SK-N-SH (cell line): ENCODE measurements around the gene H6PD. TPM values are rescaled to one million over a fixed set of nuclear protein-coding genes. Genes with fewer than 3 reads are reported as not detected.

Experiments
- CTCF ChIA-PET: fragments of 300-600, 350-600 bp; formaldehyde crosslinking; extraction: SDS; loops from one replicate; lab custom pipeline; 2021; lab: Yijun Ruan, JAX
- POLR2A ChIA-PET: fragments of 350-600 bp; sonication (Branson Sonifier 250); formaldehyde crosslinking; extraction: SDS; loops from one replicate; lab custom pipeline; 2020; ENCODE audit warnings: antibody characterized with exemption, inconsistent platforms; lab: Yijun Ruan, JAX
- DNase-seq: peaks from one replicate; pipeline ENCODE4 v3.0.0; 2012
- H2AFZ ChIP-seq: fragments of 200-600 bp; sonication (generic); 2 replicates; pipeline ENCODE4 v1.8.1; 2016; ENCODE audit warnings: antibody characterized with exemption, mild to moderate bottlenecking, low read depth
- H3F3A ChIP-seq: fragments of 200-600 bp; sonication (generic); replicated peaks from 2 replicates; pipeline ENCODE3; 2016; ENCODE audit warnings: antibody characterized with exemption, mild to moderate bottlenecking; ENCODE audit not compliant: insufficient read depth
- H3K27ac ChIP-seq, 2 experiments: fragments of 200-500 bp in 1 of 2; fragments of 200-600 bp in 1 of 2; sonication (Bioruptor generic) in 1 of 2; sonication (generic), shearing (Covaris generic) in 1 of 2; 2 replicates each; pipeline versions ENCODE4 v1.5.1 to v1.6.1; 2014 to 2016; ENCODE audit warnings: low read depth in 2 of 2, inconsistent platforms in 1 of 2, low read length in 1 of 2, mild to moderate bottlenecking in 1 of 2, mixed read lengths in 1 of 2
- H3K27me3 ChIP-seq: fragments of 200-600 bp; sonication (generic), shearing (Covaris generic); 2 replicates; pipeline ENCODE4 v1.6.1; 2016; ENCODE audit warnings: mixed run types; ENCODE audit not compliant: insufficient read depth
- H3K36me3 ChIP-seq, 2 experiments: fragments of 200-500 bp in 1 of 2; fragments of 200-600 bp in 1 of 2; sonication (Bioruptor generic) in 1 of 2; sonication (generic) in 1 of 2; replicated peaks in 1 of 2; 2 replicates each; pipeline versions ENCODE3 to v1.5.1; 2014 to 2016; ENCODE audit warnings: low read length in 1 of 2, mild to moderate bottlenecking in 1 of 2; ENCODE audit not compliant: insufficient read depth in 2 of 2, control insufficient read depth in 1 of 2
- H3K4me1 ChIP-seq, 2 experiments: fragments of 200-500 bp in 1 of 2; fragments of 200-600 bp in 1 of 2; sonication (Bioruptor generic) in 1 of 2; sonication (generic), shearing (Covaris generic) in 1 of 2; 2 replicates each; pipeline versions ENCODE4 v1.5.1 to v1.6.1; 2014 to 2016; ENCODE audit warnings: low read depth in 1 of 2, low read length in 1 of 2, mixed run types in 1 of 2; ENCODE audit not compliant: insufficient read depth in 2 of 2, control insufficient read depth in 1 of 2
- H3K4me2 ChIP-seq: fragments of 200-600 bp; sonication (generic), shearing (Covaris generic); 2 replicates; pipeline ENCODE4 v1.6.1; 2017; ENCODE audit warnings: mixed run types
- H3K4me3 ChIP-seq, 2 experiments: fragments of 200-500 bp in 1 of 2; fragments of 200-600 bp in 1 of 2; sonication (Bioruptor generic) in 1 of 2; sonication (generic), shearing (Covaris generic) in 1 of 2; 2 replicates each; pipeline versions ENCODE4 v1.5.1 to v1.8.1; 2014 to 2016; ENCODE audit warnings: low read depth in 2 of 2, inconsistent platforms in 1 of 2, low read length in 1 of 2, mild to moderate bottlenecking in 1 of 2, mixed read lengths in 1 of 2, moderate library complexity in 1 of 2
- H3K79me2 ChIP-seq: fragments of 200-600 bp; sonication (generic); 2 replicates; pipeline ENCODE4 v1.8.1; 2017; ENCODE audit warnings: mild to moderate bottlenecking; ENCODE audit not compliant: insufficient read depth
- H3K9ac ChIP-seq: fragments of 200-600 bp; sonication (generic); 2 replicates; pipeline ENCODE4 v1.6.1; 2017; ENCODE audit warnings: mixed run types
- H3K9me2 ChIP-seq: fragments of 200-600 bp; sonication (generic); 2 replicates; pipeline ENCODE4 v1.6.1; 2017; ENCODE audit warnings: mixed run types
- H3K9me3 ChIP-seq: fragments of 200-600 bp; sonication (generic); 2 replicates; pipeline ENCODE4 v1.6.1; 2017; ENCODE audit warnings: mixed run types, mild to moderate bottlenecking, moderate library complexity
- H4K20me1 ChIP-seq: fragments of 200-600 bp; sonication (generic); 2 replicates; pipeline ENCODE4 v1.6.1; 2017; ENCODE audit warnings: mild to moderate bottlenecking, mixed run types; ENCODE audit not compliant: insufficient read depth
- ELF1 ChIP-seq: IDR thresholded peaks from 2 replicates; pipeline ENCODE4 v1.4.0; 2012
- EZH2phosphoT487 ChIP-seq: fragments of 200-600 bp; sonication (generic); IDR thresholded peaks from 2 replicates; pipeline ENCODE4 v1.6.1; 2017; ENCODE audit warnings: low read depth, mixed run types, mild to moderate bottlenecking, antibody characterized with exemption, moderate library complexity, borderline replicate concordance
- FOXJ3 ChIP-seq: sonication (generic); formaldehyde crosslinking; IDR thresholded peaks from 2 replicates; pipeline ENCODE4 v1.5.1; 2020; ENCODE audit warnings: mild to moderate bottlenecking, missing genetic modification reagents
- FOXM1 ChIP-seq: IDR thresholded peaks from 2 replicates; pipeline ENCODE4 v1.4.0; 2012; ENCODE audit warnings: low read depth, mild to moderate bottlenecking
- GABPA ChIP-seq: IDR thresholded peaks from 2 replicates; pipeline ENCODE4 v1.4.0; 2012; ENCODE audit warnings: low read depth, mild to moderate bottlenecking
- IRF3 ChIP-seq: fragments of 150-350 bp; IDR thresholded peaks from 2 replicates; pipeline ENCODE4 v1.6.1; 2016; ENCODE audit warnings: mild to moderate bottlenecking, low read depth, low read length
- JUND ChIP-seq: IDR thresholded peaks from 2 replicates; pipeline ENCODE4 v1.4.0; 2012
- MEF2A ChIP-seq: IDR thresholded peaks from 2 replicates; pipeline ENCODE4 v1.4.0; 2012; ENCODE audit warnings: low read depth, borderline replicate concordance
- NFIC ChIP-seq: IDR thresholded peaks from 2 replicates; pipeline ENCODE4 v1.4.0; 2012; ENCODE audit warnings: borderline replicate concordance
- PBX3 ChIP-seq: IDR thresholded peaks from 2 replicates; pipeline ENCODE4; 2012
- POLR2AphosphoS5 ChIP-seq: IDR thresholded peaks from 2 replicates; pipeline ENCODE4 v1.6.1; 2012; ENCODE audit warnings: low read depth, low read length
- RCOR1 ChIP-seq: fragments of 150-350 bp; IDR thresholded peaks from 2 replicates; pipeline ENCODE4 v1.6.1; 2017; ENCODE audit warnings: antibody characterized with exemption, low read length
- SMC3 ChIP-seq: IDR thresholded peaks from 2 replicates; pipeline ENCODE4 v1.6.1; 2012; ENCODE audit warnings: low read depth, low read length, improper control_type of control experiment
- TAF1 ChIP-seq: IDR thresholded peaks from 2 replicates; pipeline ENCODE4 v1.6.1; 2012; ENCODE audit warnings: low read depth, mild to moderate bottlenecking, low read length, moderate library complexity, borderline replicate concordance
- TCF12 ChIP-seq: IDR thresholded peaks from 2 replicates; pipeline ENCODE4 v1.4.0; 2012
- USF1 ChIP-seq: IDR thresholded peaks from 2 replicates; pipeline ENCODE4 v1.4.0; 2012; ENCODE audit warnings: low read depth, borderline replicate concordance
- YY1 ChIP-seq: IDR thresholded peaks from 2 replicates; pipeline ENCODE4 v1.4.0; 2012; ENCODE audit warnings: low read depth, mild to moderate bottlenecking
- WGBS: methylation state at CpG from one replicate; pipeline ENCODE4 v1.1.6; 2017; ENCODE audit warnings: low lambda C conversion rate; 5-methylcytosine and 5-hydroxymethylcytosine counted together
- polyA plus RNA-seq, 3 experiments: library from polyadenylated mRNA; depleted of rRNA; stranded (reverse); fragments of >200 nt; gene quantifications; 2 replicates each; pipeline ENCODE4 v1.2.3, GENCODE V29; 2012
- TF ChIP-seq, protein P1 (sequence below): fragments of 200-600 bp; sonication (generic); IDR thresholded peaks from 2 replicates; pipeline ENCODE4 v1.6.1; 2017; ENCODE audit warnings: antibody characterized with exemption, mild to moderate bottlenecking, moderate library complexity
- TF ChIP-seq, protein P2 (sequence below): fragments of 150-350 bp; IDR thresholded peaks from 2 replicates; pipeline ENCODE4 v1.6.1; 2017; ENCODE audit warnings: antibody characterized with exemption, low read length, low read depth, borderline replicate concordance

The H6PD gene
- polyA plus RNA-seq, 1 of the 3 experiments (the other 2 are of a cell fraction): 19.1 TPM

- TF ChIP-seq, protein P1, sequence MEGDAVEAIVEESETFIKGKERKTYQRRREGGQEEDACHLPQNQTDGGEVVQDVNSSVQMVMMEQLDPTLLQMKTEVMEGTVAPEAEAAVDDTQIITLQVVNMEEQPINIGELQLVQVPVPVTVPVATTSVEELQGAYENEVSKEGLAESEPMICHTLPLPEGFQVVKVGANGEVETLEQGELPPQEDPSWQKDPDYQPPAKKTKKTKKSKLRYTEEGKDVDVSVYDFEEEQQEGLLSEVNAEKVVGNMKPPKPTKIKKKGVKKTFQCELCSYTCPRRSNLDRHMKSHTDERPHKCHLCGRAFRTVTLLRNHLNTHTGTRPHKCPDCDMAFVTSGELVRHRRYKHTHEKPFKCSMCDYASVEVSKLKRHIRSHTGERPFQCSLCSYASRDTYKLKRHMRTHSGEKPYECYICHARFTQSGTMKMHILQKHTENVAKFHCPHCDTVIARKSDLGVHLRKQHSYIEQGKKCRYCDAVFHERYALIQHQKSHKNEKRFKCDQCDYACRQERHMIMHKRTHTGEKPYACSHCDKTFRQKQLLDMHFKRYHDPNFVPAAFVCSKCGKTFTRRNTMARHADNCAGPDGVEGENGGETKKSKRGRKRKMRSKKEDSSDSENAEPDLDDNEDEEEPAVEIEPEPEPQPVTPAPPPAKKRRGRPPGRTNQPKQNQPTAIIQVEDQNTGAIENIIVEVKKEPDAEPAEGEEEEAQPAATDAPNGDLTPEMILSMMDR: no peak
- TF ChIP-seq YY1 (no peak), POLR2AphosphoS5 (no peak), ELF1 (no peak), GABPA (no peak), MEF2A (no peak)
These were observed 81.5 kb downstream of the H6PD start (continued) for GRCh38 chr1:9316080-9316444.

- H4K20me1 ChIP-seq: peaks cover 23% of the 10 kb centered on the region
- ChIA-PET POLR2A (no interaction called here), CTCF (no interaction called here)
- no peaks in the 10 kb centered on the region for H3K9me2 ChIP-seq
- no peak for TF ChIP-seq USF1
- no peak for TF ChIP-seq IRF3
- TF ChIP-seq, protein P2, sequence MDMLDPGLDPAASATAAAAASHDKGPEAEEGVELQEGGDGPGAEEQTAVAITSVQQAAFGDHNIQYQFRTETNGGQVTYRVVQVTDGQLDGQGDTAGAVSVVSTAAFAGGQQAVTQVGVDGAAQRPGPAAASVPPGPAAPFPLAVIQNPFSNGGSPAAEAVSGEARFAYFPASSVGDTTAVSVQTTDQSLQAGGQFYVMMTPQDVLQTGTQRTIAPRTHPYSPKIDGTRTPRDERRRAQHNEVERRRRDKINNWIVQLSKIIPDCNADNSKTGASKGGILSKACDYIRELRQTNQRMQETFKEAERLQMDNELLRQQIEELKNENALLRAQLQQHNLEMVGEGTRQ: no peak
- no peak for TF ChIP-seq SMC3
- TF ChIP-seq JUND: no peak
- TF ChIP-seq FOXM1: no peak
- no peak for TF ChIP-seq TCF12
- TF ChIP-seq ELF1: no peak
- no peak for TF ChIP-seq TAF1
- TF ChIP-seq NFIC: no peak
- no peak for TF ChIP-seq FOXJ3
- TF ChIP-seq EZH2phosphoT487: no peak
- no peak for TF ChIP-seq MEF2A
- TF ChIP-seq PBX3: no peak
- TF ChIP-seq RCOR1: no peak
- no peak overlapping the region for H3K9ac ChIP-seq
- H3F3A ChIP-seq: no peaks in the 10 kb centered on the region
- no peak for DNase-seq
- no peaks in the 10 kb centered on the region for H3K36me3 ChIP-seq
- H3K27ac ChIP-seq: no peak overlapping the region
- H3K4me1 ChIP-seq: peaks cover 0 to 6% of the 10 kb centered on the region in 2 experiments; a peak in 1 of 4 replicates
- H3K79me2 ChIP-seq: peaks cover 13% of the 10 kb centered on the region; the same call in 1 of the 2 replicates
- no peak overlapping the region for H2AFZ ChIP-seq
- H3K4me3 ChIP-seq: no peak overlapping the region
- WGBS: 100% methylated on average over 1 of the region's 24 CpGs
- H3K27me3 ChIP-seq: no peaks in the 10 kb centered on the region
- H3K9me3 ChIP-seq: no peaks in the 10 kb centered on the region
- no peak overlapping the region for H3K4me2 ChIP-seq
These were observed 81.9 kb downstream of the H6PD start for GRCh38 chr1:9316512-9316911.
